Measurements from ENCODE around the gene MMP24. TPM values are rescaled to one million over a fixed set of nuclear protein-coding genes. Genes with fewer than 3 reads are reported as not detected.
A peak's percentile ranks its signal among the peaks of the same experiment; 100 is the strongest.
"Not testable (repeated sequence)": the region's sequence is repeated elsewhere in the genome, so short reads cannot be mapped to it uniquely, and the experiment has no call there.

Gene MMP24
- total RNA-seq, 1 donor from 2014 or later, result 64.1 TPM

- peak; percentile 90 for DNase-seq (ENCODE audit: low read depth)
Observed at GRCh38 chr20:35311409-35311808, 84.9 kb downstream of the MMP24 start.

- no peak for DNase-seq (ENCODE audit: low read depth)
Observed at GRCh38 chr20:35311822-35312221, 85.3 kb downstream of the MMP24 start.

GRCh38 chr20:35312318-35312717 is 85.8 kb downstream of the MMP24 start:
- DNase-seq (ENCODE audit: low read depth), result peak; percentile 93

- DNase-seq (ENCODE audit: low read depth), result no peak
Observed at GRCh38 chr20:35314816-35315631, 88.5 kb downstream of the MMP24 start.

DNA sequence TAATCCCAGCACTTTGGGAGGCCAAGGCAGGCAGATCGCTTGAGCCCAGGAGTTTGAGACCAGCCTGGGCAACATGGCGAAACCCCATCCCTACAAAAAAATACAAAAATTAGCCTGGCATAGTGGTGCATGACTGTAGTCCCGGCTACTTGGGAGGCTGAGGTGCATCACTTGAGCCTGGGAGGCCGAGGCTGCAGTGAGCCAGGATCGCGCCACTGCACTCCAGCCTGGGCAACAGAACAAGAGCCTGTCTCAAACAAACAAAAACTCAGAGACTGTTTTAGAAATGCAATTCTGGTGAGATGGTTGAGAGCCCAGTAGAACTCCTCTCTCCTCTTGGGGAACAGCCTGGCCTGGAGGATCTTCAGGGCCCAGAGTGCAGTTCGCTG is 89.1 kb downstream of the MMP24 start:
- not testable (repeated sequence) for DNase-seq (ENCODE audit: low read depth)

- DNase-seq (ENCODE audit: low read depth), result no peak
Observed at GRCh38 chr20:35316086-35316485, 89.6 kb downstream of the MMP24 start.

- peak; percentile 43 for DNase-seq (ENCODE audit: low read depth)
Observed at GRCh38 chr20:35317416-35318210, 91.1 kb downstream of the MMP24 start.

- peak; percentile 96 for DNase-seq (ENCODE audit: low read depth)
Observed at GRCh38 chr20:35318502-35319157, 92.1 kb downstream of the MMP24 start.

DNA sequence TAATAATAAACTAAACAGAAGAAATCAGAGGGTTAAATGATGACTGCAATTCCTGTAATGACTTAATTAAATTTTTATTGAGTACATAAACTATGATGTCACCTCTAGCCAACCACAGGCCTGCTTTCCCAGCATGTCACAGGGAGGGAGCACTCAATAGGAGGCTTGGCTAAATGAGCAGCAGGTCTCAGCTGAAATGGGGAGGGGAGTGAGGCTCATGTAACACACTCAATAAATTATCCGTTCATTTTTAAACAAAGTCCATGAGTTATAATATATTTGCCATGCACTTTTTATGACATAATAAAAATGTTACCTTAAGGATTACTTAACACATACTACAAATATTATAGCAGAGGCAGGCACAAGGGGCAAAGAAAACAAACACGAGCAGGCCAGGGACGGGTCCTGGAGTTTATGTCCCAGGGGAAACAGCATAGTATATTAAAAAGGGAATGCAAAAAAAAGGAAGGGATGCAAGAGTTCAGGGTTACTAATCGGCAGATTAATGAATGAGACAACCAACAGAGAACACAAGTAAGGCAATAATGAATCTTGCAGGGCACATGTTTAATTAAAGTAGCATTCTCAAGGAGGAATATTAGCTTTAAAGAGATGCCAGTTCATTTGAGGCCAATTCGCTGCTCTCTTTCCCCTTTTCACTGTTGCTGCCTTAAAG is 92.8 kb downstream of the MMP24 start:
- peak; percentile 74 for DNase-seq (ENCODE audit: low read depth)

DNA sequence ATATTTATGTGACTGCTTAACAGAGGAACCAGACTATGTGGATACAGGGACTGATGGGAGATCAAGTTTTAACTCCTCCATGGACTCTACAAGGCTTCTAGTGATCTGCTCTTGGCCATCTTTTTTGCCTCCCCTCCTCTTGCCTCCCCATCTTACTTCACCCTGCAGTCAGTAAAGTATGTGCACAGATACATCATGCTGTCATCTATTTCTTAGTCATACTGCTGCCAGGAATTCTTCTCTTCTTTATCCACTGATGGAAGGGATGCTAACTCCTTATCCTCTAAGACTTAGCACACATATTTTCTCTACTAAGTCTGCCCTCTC is 93.3 kb downstream of the MMP24 start:
- DNase-seq (ENCODE audit: low read depth), result peak; percentile 78

DNA sequence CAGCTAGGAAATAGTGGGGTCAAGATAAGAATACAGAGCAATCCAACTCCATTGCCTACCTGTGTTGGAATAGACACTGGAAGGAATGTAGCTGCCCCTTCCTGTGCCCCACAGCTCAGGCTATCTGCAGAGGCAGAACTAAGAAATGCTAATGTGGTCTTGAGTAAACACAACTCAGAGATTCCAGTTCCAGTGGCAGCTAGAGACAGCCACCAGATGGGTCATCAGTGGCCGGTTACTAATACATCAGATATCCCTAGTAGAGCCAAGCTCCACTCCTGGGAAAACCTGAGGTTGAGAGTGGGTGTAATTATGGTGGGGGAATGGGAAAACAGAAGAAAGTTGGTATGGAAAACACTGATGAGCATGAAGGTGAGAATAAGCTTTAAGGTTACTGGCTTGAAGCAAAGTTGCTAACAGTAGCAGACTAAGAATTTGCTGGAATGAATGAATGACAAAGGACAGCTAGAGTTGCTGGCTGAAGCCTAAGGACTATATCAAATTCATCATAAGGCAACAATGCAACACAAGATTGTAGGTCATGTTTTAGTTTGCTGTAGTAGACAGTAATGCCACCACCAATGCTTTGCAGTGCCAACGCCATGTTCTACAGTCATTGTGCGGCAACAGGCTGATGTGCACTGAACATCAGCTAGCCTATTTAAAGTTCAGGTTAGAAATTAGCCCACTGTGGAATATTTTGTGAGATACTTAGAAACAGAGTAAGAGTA is 94.1 kb downstream of the MMP24 start:
- peak; percentile 96 for DNase-seq (ENCODE audit: low read depth)

DNA sequence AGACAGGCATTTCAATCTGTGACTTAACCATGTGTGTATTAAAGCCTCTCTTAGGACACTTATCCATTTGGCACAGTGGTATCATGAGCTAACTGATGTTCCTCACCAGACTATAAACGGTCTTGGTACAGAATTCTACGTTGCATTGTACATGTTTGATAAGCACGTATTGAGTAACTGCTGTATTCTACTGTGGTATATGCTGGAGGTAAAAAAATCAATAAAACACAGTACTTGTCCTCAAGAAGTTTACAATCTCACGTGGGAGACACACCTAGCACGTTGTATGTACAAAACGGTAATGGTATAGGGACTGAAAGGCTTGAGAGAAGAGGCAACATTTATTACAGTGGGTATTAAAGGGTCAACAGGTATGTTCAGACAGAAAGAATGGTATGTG is 98.9 kb downstream of the MMP24 start:
- no peak for DNase-seq (ENCODE audit: low read depth)

GRCh38 chr20:35326021-35326739 is 99.7 kb downstream of the MMP24 start:
- no peak for DNase-seq (ENCODE audit: low read depth)

Other genes starting within 250 kb of the MMP24 start
- gene TRPC4AP, start 133.9 kb upstream of the MMP24 start, total RNA-seq, result 82.0 and 93.3 TPM in 2 replicates
- gene EDEM2, start 79.4 kb upstream of the MMP24 start, total RNA-seq, result 51.9 and 78.1 TPM in 2 replicates
- 31.5 and 76.4 TPM in 2 replicates for gene PROCR, start 54.6 kb upstream of the MMP24 start, total RNA-seq
- gene MMP24OS, start 51.4 kb downstream of the MMP24 start, total RNA-seq, result 0.69 and 11.1 TPM in 2 replicates
- 199 and 503 TPM in 2 replicates for gene EIF6, start 58.1 kb downstream of the MMP24 start, total RNA-seq
- not detected in 2 replicates for gene FAM83C, start 65.7 kb downstream of the MMP24 start, total RNA-seq
- 24.3 and 49.3 TPM in 2 replicates for gene UQCC1, start 185.3 kb downstream of the MMP24 start, total RNA-seq
- 16.0 and 18.2 TPM in 2 replicates for gene GDF5, start 211.5 kb downstream of the MMP24 start, total RNA-seq
- gene CEP250, start 228.9 kb downstream of the MMP24 start, total RNA-seq, result 22.7 and 66.0 TPM in 2 replicates

Data from renal cortical epithelial cell (primary cell).